Large intestine (tissue), 3 donors: Measurements from ENCODE around the gene APLP2. TPM values are rescaled to one million over a fixed set of nuclear protein-coding genes. Genes with fewer than 3 reads are reported as not detected.
"Not testable (repeated sequence)": the region's sequence is repeated elsewhere in the genome, so short reads cannot be mapped to it uniquely, and the experiment has no call there.

Experiments used
- DNase-seq, 2 donors: peaks; one replicate each; pipeline versions ENCODE4 v3.0.0 to v3.0.0-alpha.2; 2013
- H3K27ac ChIP-seq: one replicate; pipeline ENCODE4 v1.5.1; 2013; ENCODE audit warnings: low read length
- H3K27me3 ChIP-seq: 2 replicates; pipeline ENCODE4 v1.6.1; 2013; ENCODE audit warnings: low read length; ENCODE audit not compliant: control insufficient read depth, insufficient read depth
- H3K36me3 ChIP-seq: 2 replicates; pipeline ENCODE4 v1.6.1; 2013; ENCODE audit warnings: low read length; ENCODE audit not compliant: control insufficient read depth, insufficient read depth
- H3K4me1 ChIP-seq: one replicate; pipeline ENCODE4 v1.6.1; 2013; ENCODE audit warnings: low read length; ENCODE audit not compliant: control insufficient read depth, insufficient read depth
- H3K4me3 ChIP-seq: one replicate; pipeline ENCODE4 v1.5.1; 2013; ENCODE audit warnings: low read length
- H3K9me3 ChIP-seq: one replicate; pipeline ENCODE4 v1.6.1; 2013; ENCODE audit warnings: mild to moderate bottlenecking, low read depth, low read length, moderate library complexity; ENCODE audit not compliant: control insufficient read depth
- WGBS: methylation state at CpG from one replicate; pipeline ENCODE4 v1.1.5; 2013; ENCODE audit warnings: low lambda C conversion rate; ENCODE audit not compliant: insufficient coverage; 5-methylcytosine and 5-hydroxymethylcytosine counted together
- polyA plus RNA-seq: library from polyadenylated mRNA; unstranded; fragments of 120-200 nt; gene quantifications from one replicate; pipeline ENCODE4 v1.2.1, GENCODE V29; 2013

The APLP2 gene
- polyA plus RNA-seq, 1 donor = 403 TPM

- Histone ChIP-seq H3K9me3 (no peaks in the 10 kb centered on the region), H3K36me3 (no peaks in the 10 kb centered on the region), H3K4me3 (no peak overlapping the region), H3K27ac (no peak overlapping the region), H3K4me1 (no peaks in the 10 kb centered on the region), H3K27me3 (no peaks in the 10 kb centered on the region)
- no peak for DNase-seq
- no CpG with 5 or more reads among the region's 2 CpGs for WGBS
These were observed 17.0 kb downstream of the APLP2 start for GRCh38 chr11:130086669-130087068.

GRCh38 chr11:130087294-130087926 lies 17.7 kb downstream of the APLP2 start:
- Histone ChIP-seq H3K27ac (no peak overlapping the region), H3K27me3 (no peaks in the 10 kb centered on the region), H3K4me3 (no peak overlapping the region), H3K9me3 (peaks cover 2% of the 10 kb centered on the region), H3K4me1 (no peaks in the 10 kb centered on the region), H3K36me3 (no peaks in the 10 kb centered on the region)
- no CpG with 5 or more reads among the region's 7 CpGs for WGBS
- no peak for DNase-seq

GRCh38 chr11:130088217-130088616 lies 18.5 kb downstream of the APLP2 start:
- DNase-seq = no peak
- Histone ChIP-seq H3K4me1 (no peaks in the 10 kb centered on the region), H3K4me3 (no peak overlapping the region), H3K36me3 (peaks cover 3% of the 10 kb centered on the region), H3K27ac (no peak overlapping the region), H3K9me3 (peaks cover 5% of the 10 kb centered on the region), H3K27me3 (no peaks in the 10 kb centered on the region)
- WGBS = 83% methylated on average over 1 of the region's 2 CpGs

- Histone ChIP-seq H3K4me3 (no peak overlapping the region), H3K27ac (no peak overlapping the region), H3K9me3 (peaks cover 5% of the 10 kb centered on the region), H3K36me3 (peaks cover 3% of the 10 kb centered on the region), H3K27me3 (no peaks in the 10 kb centered on the region), H3K4me1 (no peaks in the 10 kb centered on the region)
- no peak for DNase-seq
- WGBS = no CpG with 5 or more reads among the region's 9 CpGs
These were observed 19.4 kb downstream of the APLP2 start for GRCh38 chr11:130088919-130089673.

GRCh38 chr11:130089674-130090073 lies 20.0 kb downstream of the APLP2 start:
- H3K4me1 ChIP-seq = no peaks in the 10 kb centered on the region
- peaks cover 5% of the 10 kb centered on the region for H3K9me3 ChIP-seq
- H3K27me3 ChIP-seq = no peaks in the 10 kb centered on the region
- H3K27ac ChIP-seq = no peak overlapping the region
- no peak for DNase-seq
- no peak overlapping the region for H3K4me3 ChIP-seq
- whole genome bisulfite sequencing = no CpG with 5 or more reads among the region's 5 CpGs
- peaks cover 3% of the 10 kb centered on the region for H3K36me3 ChIP-seq

GRCh38 chr11:130090517-130090916 lies 20.8 kb downstream of the APLP2 start:
- H3K27ac ChIP-seq, H3K27me3 ChIP-seq, H3K4me1 ChIP-seq, H3K36me3 ChIP-seq, H3K4me3 ChIP-seq, H3K9me3 ChIP-seq, DNase-seq: not testable (repeated sequence)
- no CpG with 5 or more reads among the region's 16 CpGs for WGBS

- no CpG with 5 or more reads among the region's 36 CpGs for WGBS
These were observed 21.5 kb downstream of the APLP2 start for GRCh38 chr11:130091169-130091568.

GRCh38 chr11:130092661-130093060 lies 23.0 kb downstream of the APLP2 start:
- Histone ChIP-seq H3K4me1 (no peaks in the 10 kb centered on the region), H3K9me3 (peaks cover 5% of the 10 kb centered on the region), H3K36me3 (peaks cover 3% of the 10 kb centered on the region), H3K27me3 (no peaks in the 10 kb centered on the region), H3K27ac (no peak overlapping the region), H3K4me3 (no peak overlapping the region)
- DNase-seq = no peak
- no CpG with 5 or more reads among the region's 4 CpGs for WGBS

More at GRCh38 chr11:130091169-130091568, 21.5 kb downstream of the APLP2 start:
- H3K27ac ChIP-seq, H3K27me3 ChIP-seq, DNase-seq, H3K9me3 ChIP-seq, H3K4me1 ChIP-seq, H3K36me3 ChIP-seq, H3K4me3 ChIP-seq: not testable (repeated sequence)

- 100% methylated on average over 2 of the region's 4 CpGs for whole genome bisulfite sequencing
- no peaks in the 10 kb centered on the region for H3K4me1 ChIP-seq
- H3K9me3 ChIP-seq = peaks cover 5% of the 10 kb centered on the region
- no peak overlapping the region for H3K4me3 ChIP-seq
- no peak for DNase-seq
- H3K27me3 ChIP-seq = no peaks in the 10 kb centered on the region
- H3K27ac ChIP-seq = no peak overlapping the region
- peaks cover 3% of the 10 kb centered on the region for H3K36me3 ChIP-seq
These were observed 24.9 kb downstream of the APLP2 start for GRCh38 chr11:130094614-130095013.

- Histone ChIP-seq H3K4me3 (no peak overlapping the region), H3K27ac (no peak overlapping the region), H3K9me3 (peaks cover 5% of the 10 kb centered on the region), H3K27me3 (no peaks in the 10 kb centered on the region), H3K36me3 (peaks cover 3% of the 10 kb centered on the region), H3K4me1 (no peaks in the 10 kb centered on the region)
- DNase-seq = no peak
- 100% methylated on average over 1 of the region's 1 CpG for WGBS
These were observed 25.6 kb downstream of the APLP2 start for GRCh38 chr11:130095326-130095725.
